Measurements from ENCODE around the gene RNF227. TPM values are rescaled to one million over a fixed set of nuclear protein-coding genes. Genes with fewer than 3 reads are reported as not detected.

The RNF227 gene
- total and polyA plus RNA-seq, 2 of the 8 experiments (the other 6 are each of a cell fraction or from before 2014, with no cell fraction given) = 0.63 to 1.7 TPM

- no peak overlapping the region for H3K14ac ChIP-seq (ENCODE audit: insufficient read length)
- H3K27ac ChIP-seq (ENCODE audit: low read depth, low read length) = no peak overlapping the region
- no peak overlapping the region for H4K5ac ChIP-seq (ENCODE audit: insufficient read length, low read depth, low read length)
- H2BK5ac ChIP-seq (ENCODE audit: low read depth, low read length) = no peak overlapping the region
- no peak overlapping the region for H2BK120ac ChIP-seq (replicated peaks; ENCODE audit: low read depth, low read length)
- peaks cover 0 to 6% (median 3%) of the 10 kb centered on the region in 4 experiments; a peak in 5 of 7 replicates for H3K4me1 ChIP-seq (replicated peaks in 1 of 4; ENCODE audit: control insufficient read depth in 3 of 4, insufficient read depth in 4 of 4, low read length in 3 of 4)
- H2BK15ac ChIP-seq (ENCODE audit: low read length) = no peak overlapping the region
- peaks cover 0 to 3% (median 1%) of the 10 kb centered on the region in 4 experiments; a peak in 4 of 8 replicates for H3K36me3 ChIP-seq (ENCODE audit: control insufficient read depth in 2 of 4, insufficient read depth in 4 of 4, low read length in 3 of 4)
- no peak overlapping the region for H3K4me3 ChIP-seq (ENCODE audit: extremely low read depth in 1 of 4, insufficient read depth in 2 of 4, low read depth in 3 of 4, low read length in 4 of 4)
- no peak for FAIRE-seq
- no peak overlapping the region for H2AFZ ChIP-seq (ENCODE audit: low read length)
- H4K20me1 ChIP-seq (replicated peaks in 1 of 2; ENCODE audit: control insufficient read depth in 1 of 2, insufficient read depth in 2 of 2, low read length in 2 of 2) = peaks cover 0 to 2% of the 10 kb centered on the region in 2 experiments
- ChIA-PET CTCF (ENCODE audit: partially characterized antibody) (interaction anchor here (0.8 to 6.0 kb wide), 10 partner anchors 10 to 226 kb away, joined by 3 to 57 read pairs (median 6); partner anchors contain the start of gene CHD3), POLR2A (ENCODE audit: partially characterized antibody) (interaction anchor here (0.9 to 1.1 kb wide), 2 partner anchors 8 to 33 kb away, joined by 3 read pairs; no protein-coding TSS in a partner anchor)
- H3K23ac ChIP-seq (ENCODE audit: insufficient read length) = no peak overlapping the region
- no peak overlapping the region for H2AK5ac ChIP-seq (ENCODE audit: low read depth, low read length)
- WGBS, 2 experiments (ENCODE audit: extremely low coverage in 1 of 2, insufficient coverage in 1 of 2, insufficient read length in 1 of 2, insufficient replicate concordance in 2 of 2, low coverage in 1 of 2, low lambda C conversion rate in 2 of 2, missing lambda C conversion rate in 1 of 2) = 84% methylated on average over 9 of the region's 9 CpGs; no CpG with 5 or more reads in 1 of the 2 experiments
- no peak overlapping the region for H3K9ac ChIP-seq (replicated peaks in 1 of 4; ENCODE audit: extremely low read depth in 1 of 4, low read depth in 3 of 4, low read length in 3 of 4)
- no peak overlapping the region for H3K4ac ChIP-seq (replicated peaks; ENCODE audit: insufficient read length, low read depth, low read length)
- no peak overlapping the region for H2BK12ac ChIP-seq (ENCODE audit: low read depth, low read length)
- DNase-seq (ENCODE audit: low read depth in 1 of 2, low spot score in 2 of 2) = no peak
- peaks cover 7% of the 10 kb centered on the region for H3K23me2 ChIP-seq (ENCODE audit: low read depth, low read length)
- H3K27me3 ChIP-seq (replicated peaks in 1 of 4; ENCODE audit: control insufficient read depth in 3 of 4, extremely low read depth in 1 of 4, insufficient read depth in 3 of 4, low read length in 3 of 4) = peaks cover 0 to 12% (median 9%) of the 10 kb centered on the region in 4 experiments; a peak in 6 of 7 replicates
- H2BK20ac ChIP-seq (ENCODE audit: low read length) = no peak overlapping the region
- no peak overlapping the region for H3K4me2 ChIP-seq (ENCODE audit: insufficient read depth in 1 of 2, low read depth in 2 of 2, low read length in 2 of 2)
- H3K79me2 ChIP-seq (ENCODE audit: control insufficient read depth in 1 of 2, insufficient read depth in 2 of 2, low read length in 2 of 2) = no peaks in the 10 kb centered on the region
- no peaks in the 10 kb centered on the region for H3K79me1 ChIP-seq (ENCODE audit: low read depth, low read length)
- no peaks in the 10 kb centered on the region for H3K9me3 ChIP-seq (ENCODE audit: insufficient read depth in 2 of 2, low read depth in 1 of 2, low read length in 1 of 2)
- H3K56ac ChIP-seq (replicated peaks; ENCODE audit: insufficient read length, low read depth, low read length) = no peak overlapping the region
- H4K91ac ChIP-seq (replicated peaks; ENCODE audit: insufficient read length, low read length) = no peak overlapping the region
- H4K8ac ChIP-seq (ENCODE audit: extremely low read depth, insufficient read depth, low read length) = no peak overlapping the region; the same call in 1 of the 2 replicates
- no peak overlapping the region for H3K18ac ChIP-seq (ENCODE audit: extremely low read depth, low read length)
- no peak for TF ChIP-seq EP300 (IDR thresholded peaks at IDR 0.05; ENCODE audit: borderline replicate concordance in 1 of 2, low read depth in 2 of 2, low read length in 2 of 2)
- TF ChIP-seq POU5F1 (IDR thresholded peaks at IDR 0.05; ENCODE audit: low read depth, low read length) = no peak
- no peak for TF ChIP-seq RXRA (IDR thresholded peaks at IDR 0.05; ENCODE audit: insufficient read depth, low read depth, low read length)
- TF ChIP-seq NRF1 (IDR thresholded peaks at IDR 0.05; ENCODE audit: low read depth, low read length) = no peak
- TF ChIP-seq PHF8 (conservative IDR thresholded peaks at IDR 0.05; ENCODE audit: low read depth, low read length) = no peak
- TF ChIP-seq YY1 (IDR thresholded peaks at IDR 0.05; ENCODE audit: low read depth, low read length) = no peak
- TF ChIP-seq RFX5 (IDR thresholded peaks at IDR 0.05; ENCODE audit: borderline replicate concordance, low read depth, low read length) = no peak
- no peak for TF ChIP-seq KDM4A (IDR thresholded peaks at IDR 0.05; ENCODE audit: low read depth, low read length, severe bottlenecking)
- TF ChIP-seq SIRT6 (IDR thresholded peaks at IDR 0.05; ENCODE audit: low read length) = no peak
- no peak for TF ChIP-seq CEBPB (IDR thresholded peaks at IDR 0.05; ENCODE audit: low read depth, low read length)
- no peak for TF ChIP-seq CREB1 (IDR thresholded peaks at IDR 0.05)
- TF ChIP-seq GABPA (IDR thresholded peaks at IDR 0.05; ENCODE audit: borderline replicate concordance, insufficient read depth, low read length) = no peak
- no peak for TF ChIP-seq SIN3A (conservative IDR thresholded peaks at IDR 0.05 in 1 of 2, IDR thresholded peaks at IDR 0.05 in 1 of 2; ENCODE audit: low read depth in 1 of 2, low read length in 2 of 2)
- TF ChIP-seq TAF1 (IDR thresholded peaks at IDR 0.05; ENCODE audit: low read depth, low read length) = no peak
These were observed 5.0 kb downstream of the RNF227 start for GRCh38 chr17:7911116-7911515.

Measured in H1 (cell line).